ENCODE data around the gene MGMT.

DNA sequence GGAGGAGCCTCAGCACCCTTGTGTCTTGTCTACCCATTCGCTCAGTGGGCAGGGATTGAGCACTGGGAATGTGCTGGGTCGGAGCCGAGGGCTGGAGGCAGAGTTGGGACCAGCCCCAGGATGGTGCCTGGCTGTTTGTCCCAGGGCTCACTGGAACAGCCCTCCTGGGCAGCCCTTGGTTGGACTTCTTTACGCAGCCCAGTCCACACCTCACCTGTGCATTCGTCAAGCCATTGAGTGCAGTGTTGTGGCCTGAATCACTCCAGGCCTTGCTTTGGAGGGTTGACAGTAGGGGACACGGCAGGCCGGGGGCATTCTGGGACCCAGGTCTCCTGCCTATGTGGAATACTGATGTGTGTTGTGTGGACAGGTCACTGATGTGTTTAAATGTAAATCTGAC is 229.6 kb downstream of the MGMT start:
- TF ChIP-seq, protein P1, sequence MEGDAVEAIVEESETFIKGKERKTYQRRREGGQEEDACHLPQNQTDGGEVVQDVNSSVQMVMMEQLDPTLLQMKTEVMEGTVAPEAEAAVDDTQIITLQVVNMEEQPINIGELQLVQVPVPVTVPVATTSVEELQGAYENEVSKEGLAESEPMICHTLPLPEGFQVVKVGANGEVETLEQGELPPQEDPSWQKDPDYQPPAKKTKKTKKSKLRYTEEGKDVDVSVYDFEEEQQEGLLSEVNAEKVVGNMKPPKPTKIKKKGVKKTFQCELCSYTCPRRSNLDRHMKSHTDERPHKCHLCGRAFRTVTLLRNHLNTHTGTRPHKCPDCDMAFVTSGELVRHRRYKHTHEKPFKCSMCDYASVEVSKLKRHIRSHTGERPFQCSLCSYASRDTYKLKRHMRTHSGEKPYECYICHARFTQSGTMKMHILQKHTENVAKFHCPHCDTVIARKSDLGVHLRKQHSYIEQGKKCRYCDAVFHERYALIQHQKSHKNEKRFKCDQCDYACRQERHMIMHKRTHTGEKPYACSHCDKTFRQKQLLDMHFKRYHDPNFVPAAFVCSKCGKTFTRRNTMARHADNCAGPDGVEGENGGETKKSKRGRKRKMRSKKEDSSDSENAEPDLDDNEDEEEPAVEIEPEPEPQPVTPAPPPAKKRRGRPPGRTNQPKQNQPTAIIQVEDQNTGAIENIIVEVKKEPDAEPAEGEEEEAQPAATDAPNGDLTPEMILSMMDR (conservative IDR thresholded peaks at IDR 0.05; ENCODE audit: low read depth in 2 of 2): no peak
- TF ChIP-seq EZH2 (IDR thresholded peaks at IDR 0.05; ENCODE audit: low read depth, unreplicated experiment) (no peak), POLR2AphosphoS5 (IDR thresholded peaks at IDR 0.05; ENCODE audit: low read depth) (no peak), JUNB (IDR thresholded peaks at IDR 0.05; ENCODE audit: unreplicated experiment) (no peak), NANOG (IDR thresholded peaks at IDR 0.05; ENCODE audit: borderline replicate concordance) (no peak), ZNF114 (CRISPR knock-in tag; IDR thresholded peaks at IDR 0.05) (no peak), STAT1 (IDR thresholded peaks at IDR 0.05; ENCODE audit: unreplicated experiment) (no peak), EZH2phosphoT487 (IDR thresholded peaks at IDR 0.05; ENCODE audit: unreplicated experiment) (no peak), ZNF331 (CRISPR knock-in tag; IDR thresholded peaks at IDR 0.05; ENCODE audit: low read depth) (no peak), CREB1 (CRISPR knock-in tag; IDR thresholded peaks at IDR 0.05; ENCODE audit: low read depth) (no peak)
- TF ChIP-seq, protein P2, sequence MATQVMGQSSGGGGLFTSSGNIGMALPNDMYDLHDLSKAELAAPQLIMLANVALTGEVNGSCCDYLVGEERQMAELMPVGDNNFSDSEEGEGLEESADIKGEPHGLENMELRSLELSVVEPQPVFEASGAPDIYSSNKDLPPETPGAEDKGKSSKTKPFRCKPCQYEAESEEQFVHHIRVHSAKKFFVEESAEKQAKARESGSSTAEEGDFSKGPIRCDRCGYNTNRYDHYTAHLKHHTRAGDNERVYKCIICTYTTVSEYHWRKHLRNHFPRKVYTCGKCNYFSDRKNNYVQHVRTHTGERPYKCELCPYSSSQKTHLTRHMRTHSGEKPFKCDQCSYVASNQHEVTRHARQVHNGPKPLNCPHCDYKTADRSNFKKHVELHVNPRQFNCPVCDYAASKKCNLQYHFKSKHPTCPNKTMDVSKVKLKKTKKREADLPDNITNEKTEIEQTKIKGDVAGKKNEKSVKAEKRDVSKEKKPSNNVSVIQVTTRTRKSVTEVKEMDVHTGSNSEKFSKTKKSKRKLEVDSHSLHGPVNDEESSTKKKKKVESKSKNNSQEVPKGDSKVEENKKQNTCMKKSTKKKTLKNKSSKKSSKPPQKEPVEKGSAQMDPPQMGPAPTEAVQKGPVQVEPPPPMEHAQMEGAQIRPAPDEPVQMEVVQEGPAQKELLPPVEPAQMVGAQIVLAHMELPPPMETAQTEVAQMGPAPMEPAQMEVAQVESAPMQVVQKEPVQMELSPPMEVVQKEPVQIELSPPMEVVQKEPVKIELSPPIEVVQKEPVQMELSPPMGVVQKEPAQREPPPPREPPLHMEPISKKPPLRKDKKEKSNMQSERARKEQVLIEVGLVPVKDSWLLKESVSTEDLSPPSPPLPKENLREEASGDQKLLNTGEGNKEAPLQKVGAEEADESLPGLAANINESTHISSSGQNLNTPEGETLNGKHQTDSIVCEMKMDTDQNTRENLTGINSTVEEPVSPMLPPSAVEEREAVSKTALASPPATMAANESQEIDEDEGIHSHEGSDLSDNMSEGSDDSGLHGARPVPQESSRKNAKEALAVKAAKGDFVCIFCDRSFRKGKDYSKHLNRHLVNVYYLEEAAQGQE (IDR thresholded peaks at IDR 0.05; ENCODE audit: unreplicated experiment): no peak
- TF ChIP-seq, protein P3, sequence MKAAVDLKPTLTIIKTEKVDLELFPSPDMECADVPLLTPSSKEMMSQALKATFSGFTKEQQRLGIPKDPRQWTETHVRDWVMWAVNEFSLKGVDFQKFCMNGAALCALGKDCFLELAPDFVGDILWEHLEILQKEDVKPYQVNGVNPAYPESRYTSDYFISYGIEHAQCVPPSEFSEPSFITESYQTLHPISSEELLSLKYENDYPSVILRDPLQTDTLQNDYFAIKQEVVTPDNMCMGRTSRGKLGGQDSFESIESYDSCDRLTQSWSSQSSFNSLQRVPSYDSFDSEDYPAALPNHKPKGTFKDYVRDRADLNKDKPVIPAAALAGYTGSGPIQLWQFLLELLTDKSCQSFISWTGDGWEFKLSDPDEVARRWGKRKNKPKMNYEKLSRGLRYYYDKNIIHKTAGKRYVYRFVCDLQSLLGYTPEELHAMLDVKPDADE (IDR thresholded peaks at IDR 0.05): no peak
